ENCODE results near the gene EYA3. TPM values are rescaled to one million over a fixed set of nuclear protein-coding genes. Genes with fewer than 3 reads are reported as not detected.
A peak's percentile ranks its signal among the peaks of the same experiment; 100 is the strongest.

EYA3 gene
- total and polyA plus RNA-seq, 2 of the 4 experiments (the other 2 are of a cell fraction): 9.1 to 17.6 TPM

- ChIA-PET CTCF (no interaction called here), POLR2A (ENCODE audit: unreplicated experiment) (no interaction called here)
- no peak overlapping the region for H2BK5ac ChIP-seq (ENCODE audit: low read depth, low read length, poor library complexity, severe bottlenecking)
- peak overlapping the region; percentile 32; the same call in 1 of the 2 replicates for H2BK120ac ChIP-seq (ENCODE audit: low read depth, low read length)
- no peaks in the 10 kb centered on the region for H3K27me3 ChIP-seq (ENCODE audit: control insufficient read depth, insufficient read depth, low read length)
- H3K4ac ChIP-seq (ENCODE audit: low read depth, low read length): no peak overlapping the region; the same call in 1 of the 2 replicates
- DNase-seq (no peak), ATAC-seq (ENCODE audit: low read depth) (no peak)
- peaks cover 5% of the 10 kb centered on the region for H3K4me1 ChIP-seq (ENCODE audit: control insufficient read depth, insufficient read depth, low read length)
- 70% methylated on average over 2 of the region's 17 CpGs; no CpG with 5 or more reads in 1 of the 2 experiments for WGBS, 2 experiments (ENCODE audit: extremely low coverage in 2 of 2, insufficient read length in 1 of 2)
- H2BK20ac ChIP-seq (ENCODE audit: low read depth, low read length): 0 out of 2 replicates have a peak overlapping the region, but pooled peaks have one; percentile 21
- no peaks in the 10 kb centered on the region for H4K20me1 ChIP-seq (ENCODE audit: insufficient read depth, low read length)
- intact Hi-C loops (cut with micrococcal nuclease) (loop anchor here (5.0 kb wide), 1 partner anchor 66 kb away; no protein-coding TSS in a partner anchor), in situ Hi-C loops (cut with MboI; ENCODE audit: low sequenced_read_pairs) (no loop called here), dilution Hi-C loops (cut with HindIII; ENCODE audit: low sequenced_read_pairs, unreplicated experiment) (no loop called here)
- no peak overlapping the region for H3K56ac ChIP-seq (ENCODE audit: extremely low read depth, insufficient read depth, low read length)
- H3K36me3 ChIP-seq (ENCODE audit: control insufficient read depth, insufficient read depth, low read length): no peaks in the 10 kb centered on the region
- no TSS peak for BruUV-seq (replicated peaks)
- TF ChIP-seq RCOR1 (IDR thresholded peaks at IDR 0.05; ENCODE audit: insufficient replicate concordance, low read length) (no peak), CTCF (conservative IDR thresholded peaks at IDR 0.05; ENCODE audit: low read depth, low read length) (no peak), CEBPB (IDR thresholded peaks at IDR 0.05; ENCODE audit: low read depth, low read length) (peak; percentile 69), SMC3 (IDR thresholded peaks at IDR 0.05; ENCODE audit: low read depth, low read length) (no peak), CHD1 (IDR thresholded peaks at IDR 0.05; ENCODE audit: low read depth, low read length) (no peak)
- H3K9me3 ChIP-seq (ENCODE audit: control insufficient read depth, insufficient read depth, low read length): no peaks in the 10 kb centered on the region; the same call in 1 of the 2 replicates
- peak overlapping the region; percentile 81; the same call in 1 of the 3 replicates for H2BK15ac ChIP-seq (ENCODE audit: low read depth, low read length)
- no peak overlapping the region for H3K27ac ChIP-seq (ENCODE audit: insufficient read depth, low read length)
- H3K4me3 ChIP-seq (ENCODE audit: insufficient read depth, low read depth, low read length): no peak overlapping the region
- no peak overlapping the region for H3K23ac ChIP-seq (ENCODE audit: low read depth, low read length)
- peak overlapping the region; percentile 29; the same call in 1 of the 2 replicates for H4K5ac ChIP-seq (ENCODE audit: low read depth, low read length)
- no peaks in the 10 kb centered on the region for H3K79me1 ChIP-seq (ENCODE audit: low read depth in 1 of 2, low read length in 2 of 2)
- H2AFZ ChIP-seq (replicated peaks; ENCODE audit: low read length, poor library complexity): no peak overlapping the region
- peak overlapping the region; percentile 46 for H3K18ac ChIP-seq (ENCODE audit: low read depth, low read length)
- peaks cover 7% of the 10 kb centered on the region for H3K9me1 ChIP-seq (ENCODE audit: insufficient read depth, low read length)
- no peak overlapping the region for H3K9ac ChIP-seq (ENCODE audit: low read depth, low read length)
- H3K14ac ChIP-seq (replicated peaks; ENCODE audit: low read depth, low read length): 0 out of 2 replicates have a peak overlapping the region, but pooled peaks have one; percentile 15
- H3K4me2 ChIP-seq (ENCODE audit: low read depth, low read length): no peak overlapping the region
- H4K8ac ChIP-seq (ENCODE audit: low read depth in 2 of 2, low read length in 2 of 2): no peak overlapping the region; a peak in 1 of 4 replicates
- H4K91ac ChIP-seq (ENCODE audit: insufficient read depth, low read depth, low read length): 0 out of 2 replicates have a peak overlapping the region, but pooled peaks have one; percentile 14
- no peak overlapping the region for H2AK5ac ChIP-seq (ENCODE audit: low read depth, low read length)
- no peak overlapping the region for H2AK9ac ChIP-seq (replicated peaks; ENCODE audit: low read depth, low read length, poor library complexity)
These were observed 8.0 kb upstream of the EYA3 start for GRCh38 chr1:28096210-28097099.

Measured in IMR-90 (cell line).